T47D (cell line): ENCODE measurements around the gene MYLK3.
A peak's percentile ranks its signal among the peaks of the same experiment; 100 is the strongest.
"Not testable (repeated sequence)": the region's sequence is repeated elsewhere in the genome, so short reads cannot be mapped to it uniquely, and the experiment has no call there.

Source experiments
- DNase-seq, 2 experiments: peaks; one replicate each; pipeline versions ENCODE4 v3.0.0 to v3.0.0-alpha.2; 2011 to 2012; ENCODE audit warnings: low read depth in 1 of 2, low spot score in 1 of 2
- JUND ChIP-seq: IDR thresholded peaks from 2 replicates; pipeline ENCODE4 v1.6.1; 2012; ENCODE audit warnings: low read depth
- in situ Hi-C: cut with HindIII; loops from 2 replicates; pipeline ENCODE4 v1.10.0; 2016; ENCODE audit warnings: low sequenced_read_pairs, low pct_unique_long_range_greater_than_20kb

Gene MYLK3

DNA sequence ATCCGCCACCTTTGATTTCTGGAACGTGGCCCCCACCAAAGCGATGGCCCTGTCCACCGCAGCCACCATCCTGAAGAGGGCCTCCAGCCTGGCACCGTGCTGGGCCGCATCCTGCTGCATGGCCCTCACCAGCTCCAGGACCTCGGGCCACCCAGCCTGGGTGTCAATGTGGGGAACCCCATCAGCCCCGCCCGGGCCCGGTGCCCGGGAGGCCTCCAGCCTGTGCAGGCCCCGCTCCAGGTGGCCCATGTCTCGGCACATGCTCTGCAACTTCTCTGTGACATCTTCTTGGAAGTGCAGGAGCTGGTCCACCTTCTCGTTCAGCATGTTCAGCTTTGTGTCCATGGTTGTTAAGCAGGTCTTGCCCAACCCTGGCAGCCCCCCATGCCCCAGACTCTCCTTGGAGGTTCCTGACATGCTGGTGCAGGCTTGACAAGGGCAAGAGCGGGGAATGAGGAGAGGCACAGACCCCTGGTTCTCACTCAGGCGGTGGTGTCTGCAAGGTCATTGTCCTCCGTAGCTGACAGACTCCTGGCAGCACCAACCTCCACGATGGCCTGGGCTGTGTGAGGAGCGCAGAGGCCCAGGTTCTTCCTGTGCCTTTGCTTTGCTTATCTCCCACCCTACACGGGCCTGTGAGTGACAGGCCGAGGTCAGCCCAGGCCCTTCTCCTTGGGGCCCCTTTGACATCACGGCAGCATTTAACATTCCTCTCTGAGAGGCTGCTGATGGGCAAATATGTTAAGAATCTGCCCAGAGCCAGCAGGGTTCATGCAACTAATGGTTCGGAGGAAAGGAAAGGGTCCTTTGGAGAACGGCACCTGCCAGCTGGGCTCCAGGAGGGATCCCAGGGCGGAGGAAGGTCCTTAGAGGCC, at the start of gene MYLK3:
MYLK3 (minus strand) TSS at position 568 of the 875 bp plus-strand sequence; CDS start at position 417, 151 bp downstream.
- DNase-seq = peak in 1 of 2 experiments; percentile 20
- in situ Hi-C loops = no loop called here
- no peak for TF ChIP-seq JUND

DNA sequence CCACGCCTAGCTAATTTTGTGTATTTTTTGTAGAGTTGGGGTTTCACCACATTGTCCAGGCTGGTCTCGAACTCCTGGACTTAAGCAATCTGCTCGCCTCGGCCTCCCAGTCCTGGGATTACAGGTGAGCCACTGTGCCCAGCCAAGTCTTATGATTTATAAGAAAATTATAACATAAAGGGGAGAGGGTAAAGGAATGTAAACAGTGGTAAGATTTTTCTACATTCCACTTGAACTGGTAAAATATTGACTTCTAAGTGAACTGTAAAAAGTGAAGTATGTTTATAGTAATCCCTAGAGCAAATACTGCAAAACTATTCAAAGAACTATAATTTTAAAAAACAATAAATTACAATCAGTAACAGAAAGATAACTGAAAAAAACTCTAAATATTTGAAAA, 49.4 kb upstream of the MYLK3 start:
- DNase-seq = no peak
- no peak for TF ChIP-seq JUND
- in situ Hi-C loops = no loop called here

DNA sequence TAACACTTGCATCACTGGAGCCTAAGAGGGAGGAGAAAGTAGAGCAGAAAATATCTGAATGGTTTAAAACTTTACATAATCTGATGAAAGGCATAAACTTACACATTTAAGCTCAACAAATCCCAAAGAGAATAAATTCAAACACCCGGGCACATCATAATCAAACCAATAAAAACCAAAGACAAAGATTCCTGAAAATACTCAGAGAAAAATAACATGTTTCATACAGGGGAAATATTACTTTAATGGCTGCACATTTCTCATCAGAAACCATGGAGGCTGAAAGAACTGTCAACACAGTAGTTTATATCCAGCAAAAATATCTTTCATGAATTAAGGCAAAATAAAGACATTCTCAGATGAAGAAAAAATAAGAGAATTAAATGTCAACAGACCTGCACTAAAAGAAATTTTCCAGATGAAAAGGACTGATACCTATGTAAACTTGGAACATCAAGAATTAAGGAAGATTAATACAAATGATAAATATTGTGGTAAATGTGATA, 48.7 kb upstream of the MYLK3 start:
- no peak for TF ChIP-seq JUND
- DNase-seq = no peak
- in situ Hi-C loops = no loop called here

DNA sequence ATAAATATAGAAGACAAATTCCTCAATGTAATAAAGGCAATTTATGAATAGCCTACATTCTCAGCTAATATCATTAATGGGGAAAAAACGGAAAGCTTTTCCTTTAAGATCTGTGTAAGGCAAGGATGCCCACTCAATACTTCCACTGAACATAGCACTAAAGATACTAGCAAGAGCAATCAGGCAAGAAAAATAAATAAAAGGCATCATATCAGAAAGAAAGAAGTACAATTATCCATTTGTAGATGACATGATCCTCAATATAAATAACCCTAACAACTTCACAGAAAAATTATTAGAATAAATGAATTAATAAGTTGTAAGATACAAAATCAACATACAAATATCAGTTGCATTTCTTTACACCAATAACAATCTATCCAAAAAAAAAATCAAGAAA, 45.7 kb upstream of the MYLK3 start:
- TF ChIP-seq JUND = no peak
- DNase-seq = no peak
- in situ Hi-C loops = no loop called here

DNA sequence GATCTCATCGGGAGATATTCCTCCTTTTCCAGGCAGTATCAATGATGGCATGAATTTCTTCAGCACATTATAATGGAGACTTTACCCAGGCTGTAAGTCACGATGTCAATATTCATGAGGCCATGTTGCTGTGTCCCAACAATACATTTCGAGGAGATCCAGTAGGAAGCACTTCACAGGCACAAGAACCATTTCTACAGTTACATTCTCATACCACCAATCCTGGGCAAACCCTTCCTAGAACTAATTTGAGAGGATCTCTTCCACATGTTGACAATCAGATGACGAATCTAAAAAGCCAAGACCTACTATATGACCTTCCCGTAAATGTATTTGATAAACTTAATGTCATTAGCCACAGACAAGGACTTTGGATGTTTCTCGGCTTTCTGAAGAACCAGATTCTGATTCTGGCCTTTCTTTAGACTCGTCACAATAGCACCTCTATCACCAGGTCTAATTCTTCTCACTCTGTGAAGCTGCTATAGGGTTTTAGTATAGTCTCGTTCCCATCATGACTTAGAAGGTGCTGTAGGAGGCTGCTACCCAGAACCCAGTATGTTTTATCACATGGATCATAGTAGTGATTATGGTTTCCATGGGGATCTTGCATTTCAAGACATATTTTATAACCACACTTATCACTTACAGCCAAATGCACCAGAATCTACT, 42.6 kb upstream of the MYLK3 start:
- in situ Hi-C loops = no loop called here
- no peak for TF ChIP-seq JUND
- DNase-seq = no peak

DNA sequence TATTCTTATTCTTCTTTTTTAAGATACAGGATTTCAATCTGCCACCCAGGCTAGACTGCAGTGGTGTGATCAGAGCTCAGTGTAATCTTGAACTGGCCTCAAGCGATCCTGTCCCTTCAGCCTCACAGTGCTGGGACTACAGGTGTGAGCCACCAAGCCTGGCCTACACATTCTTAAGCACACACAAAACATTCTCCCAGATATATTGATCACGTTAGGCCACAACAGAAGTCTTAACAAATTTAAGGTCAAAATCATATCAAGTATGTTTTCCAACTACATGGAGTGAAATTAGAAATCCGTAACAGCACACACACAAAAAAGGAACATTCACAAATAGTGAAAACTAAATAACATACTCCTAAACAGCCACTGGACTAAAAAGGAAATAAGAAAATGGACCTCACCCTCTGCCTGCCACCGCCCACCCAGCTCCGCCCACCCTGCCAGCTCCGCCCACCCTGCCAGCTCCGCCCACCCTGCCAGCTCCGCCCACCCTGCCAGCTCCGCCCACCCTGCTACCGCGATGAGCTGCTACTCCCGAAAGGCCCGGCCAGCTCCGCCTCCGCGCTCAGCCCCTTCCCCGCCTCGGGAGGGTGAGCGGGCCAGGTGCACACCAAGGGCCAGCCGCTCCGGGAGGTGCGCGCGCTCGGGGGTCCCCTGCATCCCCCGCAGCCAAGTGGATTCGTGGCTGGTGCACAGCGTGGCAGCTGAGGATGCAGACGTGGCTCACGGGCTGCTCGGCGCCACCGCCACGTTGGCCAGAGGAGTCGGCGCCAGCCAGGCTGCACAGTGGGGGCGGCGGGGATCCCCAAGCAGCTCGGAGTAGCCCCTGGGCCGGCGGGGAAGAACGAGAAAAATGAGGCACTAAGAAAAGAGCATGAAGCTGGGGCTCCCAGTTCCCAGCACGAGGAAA, 41.6 kb upstream of the MYLK3 start:
- in situ Hi-C loops = no loop called here
- no peak for TF ChIP-seq JUND
- peak; percentile 53 to 78 for DNase-seq

DNA sequence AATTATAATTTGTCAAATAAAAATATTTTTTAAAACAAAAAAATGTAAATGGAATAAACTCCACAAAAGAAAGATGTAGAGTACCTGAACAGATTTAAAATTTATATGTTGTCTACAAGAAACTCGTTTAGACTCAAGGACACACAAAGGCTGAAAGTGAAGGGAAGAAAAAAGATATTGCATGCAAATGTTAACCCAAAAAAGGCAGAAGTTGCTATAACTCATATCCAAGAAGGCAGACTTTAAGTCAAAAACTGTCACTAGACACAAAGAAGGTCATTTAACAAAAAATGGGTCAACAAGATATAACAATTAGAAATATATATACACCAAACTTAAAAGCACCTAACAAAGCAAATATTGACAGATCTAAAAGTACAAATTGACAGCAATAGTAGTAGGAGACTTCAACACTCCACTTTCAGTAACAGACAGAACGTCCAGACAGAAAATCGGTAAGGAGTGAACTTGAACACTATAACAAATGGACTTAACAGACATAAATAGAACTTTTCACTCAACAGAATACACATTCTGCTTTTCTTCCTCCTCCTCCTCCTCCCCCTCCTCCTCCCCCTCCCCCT, 40.8 kb upstream of the MYLK3 start:
- DNase-seq = no peak
- no peak for TF ChIP-seq JUND
- in situ Hi-C loops = no loop called here

DNA sequence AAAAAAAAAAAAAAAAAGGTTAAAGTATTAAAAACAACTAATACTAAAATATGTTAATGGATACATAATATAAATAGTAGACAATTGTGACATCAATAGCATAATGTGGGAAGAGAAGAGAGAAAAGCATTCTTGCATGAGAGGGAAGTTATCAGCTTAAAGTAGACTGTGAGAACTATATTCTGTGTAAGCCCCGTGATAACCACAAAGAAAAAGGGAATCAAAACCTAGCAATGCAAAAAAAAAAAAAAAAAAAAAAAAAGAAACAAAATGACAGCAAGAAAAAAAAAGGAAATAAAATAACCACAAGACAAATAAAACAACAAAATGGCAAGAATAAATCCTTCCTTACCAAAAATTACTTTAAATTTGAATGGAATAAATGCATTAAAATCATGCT, 39.8 kb upstream of the MYLK3 start:
- no peak for TF ChIP-seq JUND
- in situ Hi-C loops = no loop called here
- DNase-seq = no peak

DNA sequence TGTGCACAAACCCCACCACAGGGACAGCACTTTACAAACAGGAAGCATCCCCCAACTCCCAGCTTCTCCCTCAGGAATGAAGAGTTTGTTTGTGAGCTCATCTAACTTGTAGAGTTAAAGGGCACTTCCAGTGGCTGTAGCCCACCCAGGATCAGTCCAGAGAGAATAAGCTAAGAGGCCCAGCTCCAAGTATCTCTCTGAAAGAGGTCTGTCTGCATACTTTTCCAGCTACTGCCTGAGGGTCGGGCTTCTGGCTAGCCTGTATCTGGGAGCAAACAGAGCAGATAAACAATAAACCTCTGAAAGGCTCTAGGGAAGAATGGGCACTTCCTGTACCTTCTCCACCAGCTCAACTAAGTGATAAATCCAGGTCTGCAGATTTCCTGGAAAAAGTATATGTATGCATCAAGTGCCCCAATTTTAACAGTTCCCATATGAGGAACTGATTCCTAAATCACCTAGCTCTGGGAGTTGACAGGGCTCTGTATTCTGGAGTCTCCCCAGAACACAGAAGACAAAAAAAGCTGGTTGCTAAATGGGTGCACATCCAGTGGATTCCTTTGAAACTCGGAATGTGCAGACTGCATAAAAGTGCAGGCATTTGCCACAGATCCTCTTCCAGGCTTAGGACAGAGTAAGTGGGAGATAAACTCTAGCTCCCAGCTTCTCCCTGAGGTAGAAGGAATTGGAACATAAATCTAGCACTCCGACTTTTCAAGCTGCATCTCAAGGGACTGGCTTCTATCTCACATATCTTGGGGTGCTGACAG, 37.1 kb upstream of the MYLK3 start:
- no peak for TF ChIP-seq JUND
- DNase-seq = no peak
- in situ Hi-C loops = no loop called here

DNA sequence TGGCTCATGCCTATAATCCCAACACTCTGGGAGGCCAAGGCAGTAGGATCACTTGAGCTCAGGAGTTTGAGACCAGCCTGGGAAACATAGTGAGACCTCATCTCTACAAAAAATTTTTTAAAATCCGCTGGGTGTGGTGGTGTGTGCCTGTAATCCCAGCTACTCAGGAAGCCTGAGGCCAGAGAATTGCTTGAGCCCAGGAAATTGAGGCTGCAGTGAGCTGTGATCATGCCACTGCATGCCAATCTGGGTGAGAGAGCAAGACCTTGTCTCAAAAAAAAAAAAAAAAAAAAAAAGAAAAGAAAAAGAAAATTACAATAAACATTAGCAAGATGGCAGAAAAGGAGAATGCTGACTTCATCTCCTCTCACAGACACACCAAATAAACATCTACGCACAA, 36.4 kb upstream of the MYLK3 start:
- in situ Hi-C loops, DNase-seq: not testable (repeated sequence)

DNA sequence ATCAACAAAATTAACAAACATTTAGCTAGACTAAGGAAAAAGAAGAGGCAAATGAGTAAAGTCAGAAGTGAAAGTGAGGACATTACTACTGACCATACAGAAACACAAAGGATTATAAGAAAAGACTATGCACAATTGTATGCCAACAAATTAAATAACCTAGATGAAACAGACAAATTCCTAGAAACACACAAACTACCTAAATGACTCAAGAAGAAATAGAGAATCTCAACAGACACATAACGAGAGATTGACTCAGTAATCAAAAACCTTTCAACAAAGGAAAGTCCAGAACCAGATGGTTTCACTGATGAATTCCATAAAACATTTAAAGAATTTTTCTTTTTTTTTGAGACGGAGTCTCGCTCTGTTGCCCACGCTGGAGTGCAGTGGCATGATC, 35.7 kb upstream of the MYLK3 start:
- in situ Hi-C loops = no loop called here
- TF ChIP-seq JUND = no peak
- no peak for DNase-seq
